ENCODE results near the gene ARHGAP26. TPM values are rescaled to one million over a fixed set of nuclear protein-coding genes. Genes with fewer than 3 reads are reported as not detected.

The ARHGAP26 gene
- total and polyA plus RNA-seq, 9 donors: 1.9 to 47.1 (median 12.0) TPM

- no peak for DNase-seq
- intact Hi-C loops (cut with DNase I): no loop called here
- no peaks in the 10 kb centered on the region for H3K4me1 ChIP-seq (ENCODE audit: insufficient read depth)
- no peaks in the 10 kb centered on the region for H3K36me3 ChIP-seq
- no peaks in the 10 kb centered on the region for H3K9me3 ChIP-seq
- TF ChIP-seq CTCF (IDR thresholded peaks at IDR 0.05) (no peak), EP300 (IDR thresholded peaks at IDR 0.05) (no peak), POLR2A (IDR thresholded peaks at IDR 0.05) (no peak)
- H3K27ac ChIP-seq: no peak overlapping the region
- H3K4me3 ChIP-seq: no peak overlapping the region
- WGBS, 3 donors: 56 to 63% (median 60%) methylated on average over 13 of the region's 13 CpGs
- H3K27me3 ChIP-seq: no peaks in the 10 kb centered on the region
Observed at GRCh38 chr5:143207563-143208364, 437.6 kb downstream of the ARHGAP26 start.

GRCh38 chr5:143208365-143208641, 438.1 kb downstream of the ARHGAP26 start:
- H3K27me3 ChIP-seq: no peaks in the 10 kb centered on the region
- DNase-seq: no peak
- no peaks in the 10 kb centered on the region for H3K36me3 ChIP-seq
- WGBS, 3 donors: 54 to 55% (median 54%) methylated on average over 2 of the region's 2 CpGs
- no peak overlapping the region for H3K4me3 ChIP-seq
- H3K4me1 ChIP-seq (ENCODE audit: insufficient read depth): no peaks in the 10 kb centered on the region
- intact Hi-C loops (cut with DNase I): no loop called here
- no peak for TF ChIP-seq POLR2A (IDR thresholded peaks at IDR 0.05)
- TF ChIP-seq CTCF (IDR thresholded peaks at IDR 0.05): no peak
- TF ChIP-seq EP300 (IDR thresholded peaks at IDR 0.05): no peak
- H3K9me3 ChIP-seq: no peaks in the 10 kb centered on the region
- H3K27ac ChIP-seq: no peak overlapping the region

GRCh38 chr5:143208781-143209510, 438.8 kb downstream of the ARHGAP26 start:
- WGBS, 3 donors: 94 to 98% (median 98%) methylated on average over 2 of the region's 2 CpGs

GRCh38 chr5:143209881-143210395, 439.8 kb downstream of the ARHGAP26 start:
- H3K4me1 ChIP-seq (ENCODE audit: insufficient read depth): no peaks in the 10 kb centered on the region
- H3K9me3 ChIP-seq: no peaks in the 10 kb centered on the region
- no peak for DNase-seq
- no peak overlapping the region for H3K4me3 ChIP-seq
- H3K36me3 ChIP-seq: no peaks in the 10 kb centered on the region
- intact Hi-C loops (cut with DNase I): no loop called here
- no peaks in the 10 kb centered on the region for H3K27me3 ChIP-seq
- no peak overlapping the region for H3K27ac ChIP-seq
- WGBS, 3 donors: 90 to 93% (median 93%) methylated on average over 11 of the region's 11 CpGs
- no peak for TF ChIP-seq CTCF (IDR thresholded peaks at IDR 0.05)
- no peak for TF ChIP-seq EP300 (IDR thresholded peaks at IDR 0.05)
- TF ChIP-seq POLR2A (IDR thresholded peaks at IDR 0.05): no peak

More at GRCh38 chr5:143208781-143209510, 438.8 kb downstream of the ARHGAP26 start:
- Histone ChIP-seq H3K9me3 (no peaks in the 10 kb centered on the region), H3K4me1 (ENCODE audit: insufficient read depth) (no peaks in the 10 kb centered on the region), H3K27me3 (no peaks in the 10 kb centered on the region), H3K4me3 (no peak overlapping the region), H3K27ac (no peak overlapping the region), H3K36me3 (no peaks in the 10 kb centered on the region)
- intact Hi-C loops (cut with DNase I): no loop called here
- no peak for TF ChIP-seq POLR2A (IDR thresholded peaks at IDR 0.05)
- no peak for TF ChIP-seq EP300 (IDR thresholded peaks at IDR 0.05)
- TF ChIP-seq CTCF (IDR thresholded peaks at IDR 0.05): no peak
- no peak for DNase-seq
